ENCODE measurements around the gene MAP3K7.

DNA sequence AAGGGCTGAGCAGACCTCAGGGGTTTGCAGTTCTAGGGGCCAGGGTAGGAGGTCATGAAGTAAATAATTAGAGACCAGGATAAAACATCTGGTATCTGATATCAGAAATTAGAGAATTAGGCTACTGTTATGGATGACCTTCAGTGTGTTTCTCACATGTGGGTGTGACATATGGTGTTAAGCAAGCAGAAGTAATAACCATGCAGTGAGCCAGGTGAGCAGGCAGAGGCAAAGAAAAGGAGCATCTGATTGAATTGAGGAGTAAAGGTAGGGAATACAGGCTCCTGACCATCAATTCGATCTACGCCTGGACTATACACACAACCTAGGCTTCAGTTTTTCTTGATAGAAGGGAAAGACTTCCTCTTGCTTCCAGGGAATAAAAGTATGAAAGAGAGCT, 34.7 kb upstream of the MAP3K7 start:
- TF ChIP-seq CTCF (IDR thresholded peaks at IDR 0.05; ENCODE audit: insufficient read depth, low read depth, low read length) = no peak
- no peak for TF ChIP-seq EZH2 (IDR thresholded peaks at IDR 0.05; ENCODE audit: insufficient read depth, low read length)
